Liver (tissue), 3 donors: ENCODE results near the gene PHF10.

Experiments
- GABPA ChIP-seq, 2 donors: IDR thresholded peaks in 1 of 2; conservative IDR thresholded peaks in 1 of 2; 2 replicates each; pipeline ENCODE4 v1.6.1; 2016; ENCODE audit warnings: antibody characterized with exemption in 2 of 2, mild to moderate bottlenecking in 1 of 2, moderate library complexity in 1 of 2
- HNF4A ChIP-seq, 2 donors: conservative IDR thresholded peaks; 2 replicates each; pipeline ENCODE4 v1.6.1; 2016; ENCODE audit warnings: antibody characterized with exemption in 2 of 2, mild to moderate bottlenecking in 2 of 2
- HNF4G ChIP-seq: IDR thresholded peaks from 2 replicates; pipeline ENCODE4 v1.6.1; 2016; ENCODE audit warnings: antibody characterized with exemption
- JUND ChIP-seq, 2 donors: IDR thresholded peaks; 2 replicates each; pipeline ENCODE4 v1.6.1; 2016; ENCODE audit warnings: antibody characterized with exemption in 2 of 2
- RAD21 ChIP-seq, 2 donors: IDR thresholded peaks; 2 replicates each; pipeline ENCODE4 v1.6.1; 2016; ENCODE audit warnings: antibody characterized with exemption in 2 of 2, mild to moderate bottlenecking in 2 of 2
- RXRA ChIP-seq, 2 donors: IDR thresholded peaks; 2 replicates each; pipeline ENCODE4 v1.6.1; 2017 to 2018; ENCODE audit warnings: antibody characterized with exemption in 2 of 2, mild to moderate bottlenecking in 1 of 2
- SP1 ChIP-seq: IDR thresholded peaks from 2 replicates; pipeline ENCODE4 v1.6.1; 2018; ENCODE audit warnings: antibody characterized with exemption, mild to moderate bottlenecking
- TAF1 ChIP-seq: conservative IDR thresholded peaks from 2 replicates; pipeline ENCODE4 v1.6.1; 2016; ENCODE audit warnings: antibody characterized with exemption, mild to moderate bottlenecking
- YY1 ChIP-seq: IDR thresholded peaks from 2 replicates; pipeline ENCODE4 v1.6.1; 2016; ENCODE audit warnings: antibody characterized with exemption, mild to moderate bottlenecking
- TF ChIP-seq, protein P1 (sequence below): fragments of 150-350 bp; IDR thresholded peaks from 2 replicates; pipeline ENCODE4 v1.5.1; 2017; ENCODE audit warnings: improper control_type of control experiment, low read depth, low read length; ENCODE audit not compliant: missing input control
- TF ChIP-seq, protein P2 (sequence below): IDR thresholded peaks from 2 replicates; pipeline ENCODE4 v1.6.1; 2016; ENCODE audit warnings: antibody characterized with exemption
- TF ChIP-seq, protein P3 (sequence below): IDR thresholded peaks from 2 replicates; pipeline ENCODE4 v1.6.1; 2016; ENCODE audit warnings: antibody characterized with exemption, mild to moderate bottlenecking
- TF ChIP-seq, protein P4 (sequence below): IDR thresholded peaks from 2 replicates; pipeline ENCODE4 v1.6.1; 2016; ENCODE audit warnings: antibody characterized with exemption
- TF ChIP-seq, protein P5 (sequence below): IDR thresholded peaks from 2 replicates; pipeline ENCODE4 v1.6.1; 2016; ENCODE audit warnings: antibody characterized with exemption
- donor health status: healthy.
- donor health status: healthy.

DNA sequence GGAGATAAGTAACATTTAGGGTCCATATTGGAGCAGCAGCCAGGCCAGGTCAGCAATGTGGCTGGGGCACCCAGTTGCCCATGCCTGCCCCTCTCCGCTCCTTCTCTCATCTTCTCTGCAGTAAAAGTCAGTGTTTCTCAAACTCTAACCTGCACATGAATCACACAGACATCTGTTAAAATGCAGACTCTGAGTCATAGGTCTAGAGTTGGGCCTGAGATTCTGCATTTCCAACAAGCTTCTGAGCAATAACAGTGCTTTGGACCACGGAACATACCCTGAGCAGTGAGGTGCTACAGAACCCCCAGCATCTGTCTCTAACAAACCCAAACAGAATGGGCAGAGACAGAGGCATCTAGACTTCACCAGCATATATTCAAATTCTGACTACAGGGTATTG, 10.1 kb downstream of the PHF10 start:
- TF ChIP-seq, protein P1, sequence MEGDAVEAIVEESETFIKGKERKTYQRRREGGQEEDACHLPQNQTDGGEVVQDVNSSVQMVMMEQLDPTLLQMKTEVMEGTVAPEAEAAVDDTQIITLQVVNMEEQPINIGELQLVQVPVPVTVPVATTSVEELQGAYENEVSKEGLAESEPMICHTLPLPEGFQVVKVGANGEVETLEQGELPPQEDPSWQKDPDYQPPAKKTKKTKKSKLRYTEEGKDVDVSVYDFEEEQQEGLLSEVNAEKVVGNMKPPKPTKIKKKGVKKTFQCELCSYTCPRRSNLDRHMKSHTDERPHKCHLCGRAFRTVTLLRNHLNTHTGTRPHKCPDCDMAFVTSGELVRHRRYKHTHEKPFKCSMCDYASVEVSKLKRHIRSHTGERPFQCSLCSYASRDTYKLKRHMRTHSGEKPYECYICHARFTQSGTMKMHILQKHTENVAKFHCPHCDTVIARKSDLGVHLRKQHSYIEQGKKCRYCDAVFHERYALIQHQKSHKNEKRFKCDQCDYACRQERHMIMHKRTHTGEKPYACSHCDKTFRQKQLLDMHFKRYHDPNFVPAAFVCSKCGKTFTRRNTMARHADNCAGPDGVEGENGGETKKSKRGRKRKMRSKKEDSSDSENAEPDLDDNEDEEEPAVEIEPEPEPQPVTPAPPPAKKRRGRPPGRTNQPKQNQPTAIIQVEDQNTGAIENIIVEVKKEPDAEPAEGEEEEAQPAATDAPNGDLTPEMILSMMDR, result no peak
- TF ChIP-seq, protein P2, sequence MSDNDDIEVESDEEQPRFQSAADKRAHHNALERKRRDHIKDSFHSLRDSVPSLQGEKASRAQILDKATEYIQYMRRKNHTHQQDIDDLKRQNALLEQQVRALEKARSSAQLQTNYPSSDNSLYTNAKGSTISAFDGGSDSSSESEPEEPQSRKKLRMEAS, result no peak
- TF ChIP-seq SP1 (no peak), RAD21 (IDR thresholded peaks at IDR 0.05) (no peak), HNF4G (no peak), GABPA (IDR thresholded peaks at IDR 0.05 in 1 of 2, conservative IDR thresholded peaks at IDR 0.05 in 1 of 2) (no peak), RXRA (IDR thresholded peaks at IDR 0.05) (no peak), TAF1 (no peak), YY1 (no peak), JUND (IDR thresholded peaks at IDR 0.05) (no peak), HNF4A (conservative IDR thresholded peaks at IDR 0.05) (no peak)
- TF ChIP-seq, protein P3, sequence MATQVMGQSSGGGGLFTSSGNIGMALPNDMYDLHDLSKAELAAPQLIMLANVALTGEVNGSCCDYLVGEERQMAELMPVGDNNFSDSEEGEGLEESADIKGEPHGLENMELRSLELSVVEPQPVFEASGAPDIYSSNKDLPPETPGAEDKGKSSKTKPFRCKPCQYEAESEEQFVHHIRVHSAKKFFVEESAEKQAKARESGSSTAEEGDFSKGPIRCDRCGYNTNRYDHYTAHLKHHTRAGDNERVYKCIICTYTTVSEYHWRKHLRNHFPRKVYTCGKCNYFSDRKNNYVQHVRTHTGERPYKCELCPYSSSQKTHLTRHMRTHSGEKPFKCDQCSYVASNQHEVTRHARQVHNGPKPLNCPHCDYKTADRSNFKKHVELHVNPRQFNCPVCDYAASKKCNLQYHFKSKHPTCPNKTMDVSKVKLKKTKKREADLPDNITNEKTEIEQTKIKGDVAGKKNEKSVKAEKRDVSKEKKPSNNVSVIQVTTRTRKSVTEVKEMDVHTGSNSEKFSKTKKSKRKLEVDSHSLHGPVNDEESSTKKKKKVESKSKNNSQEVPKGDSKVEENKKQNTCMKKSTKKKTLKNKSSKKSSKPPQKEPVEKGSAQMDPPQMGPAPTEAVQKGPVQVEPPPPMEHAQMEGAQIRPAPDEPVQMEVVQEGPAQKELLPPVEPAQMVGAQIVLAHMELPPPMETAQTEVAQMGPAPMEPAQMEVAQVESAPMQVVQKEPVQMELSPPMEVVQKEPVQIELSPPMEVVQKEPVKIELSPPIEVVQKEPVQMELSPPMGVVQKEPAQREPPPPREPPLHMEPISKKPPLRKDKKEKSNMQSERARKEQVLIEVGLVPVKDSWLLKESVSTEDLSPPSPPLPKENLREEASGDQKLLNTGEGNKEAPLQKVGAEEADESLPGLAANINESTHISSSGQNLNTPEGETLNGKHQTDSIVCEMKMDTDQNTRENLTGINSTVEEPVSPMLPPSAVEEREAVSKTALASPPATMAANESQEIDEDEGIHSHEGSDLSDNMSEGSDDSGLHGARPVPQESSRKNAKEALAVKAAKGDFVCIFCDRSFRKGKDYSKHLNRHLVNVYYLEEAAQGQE, result no peak
- TF ChIP-seq, protein P4, sequence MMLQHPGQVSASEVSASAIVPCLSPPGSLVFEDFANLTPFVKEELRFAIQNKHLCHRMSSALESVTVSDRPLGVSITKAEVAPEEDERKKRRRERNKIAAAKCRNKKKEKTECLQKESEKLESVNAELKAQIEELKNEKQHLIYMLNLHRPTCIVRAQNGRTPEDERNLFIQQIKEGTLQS, result no peak
- TF ChIP-seq, protein P5, sequence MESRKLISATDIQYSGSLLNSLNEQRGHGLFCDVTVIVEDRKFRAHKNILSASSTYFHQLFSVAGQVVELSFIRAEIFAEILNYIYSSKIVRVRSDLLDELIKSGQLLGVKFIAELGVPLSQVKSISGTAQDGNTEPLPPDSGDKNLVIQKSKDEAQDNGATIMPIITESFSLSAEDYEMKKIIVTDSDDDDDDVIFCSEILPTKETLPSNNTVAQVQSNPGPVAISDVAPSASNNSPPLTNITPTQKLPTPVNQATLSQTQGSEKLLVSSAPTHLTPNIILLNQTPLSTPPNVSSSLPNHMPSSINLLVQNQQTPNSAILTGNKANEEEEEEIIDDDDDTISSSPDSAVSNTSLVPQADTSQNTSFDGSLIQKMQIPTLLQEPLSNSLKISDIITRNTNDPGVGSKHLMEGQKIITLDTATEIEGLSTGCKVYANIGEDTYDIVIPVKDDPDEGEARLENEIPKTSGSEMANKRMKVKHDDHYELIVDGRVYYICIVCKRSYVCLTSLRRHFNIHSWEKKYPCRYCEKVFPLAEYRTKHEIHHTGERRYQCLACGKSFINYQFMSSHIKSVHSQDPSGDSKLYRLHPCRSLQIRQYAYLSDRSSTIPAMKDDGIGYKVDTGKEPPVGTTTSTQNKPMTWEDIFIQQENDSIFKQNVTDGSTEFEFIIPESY, result no peak
